Measurements from ENCODE around the gene CDCP1.

CDCP1 gene

DNA sequence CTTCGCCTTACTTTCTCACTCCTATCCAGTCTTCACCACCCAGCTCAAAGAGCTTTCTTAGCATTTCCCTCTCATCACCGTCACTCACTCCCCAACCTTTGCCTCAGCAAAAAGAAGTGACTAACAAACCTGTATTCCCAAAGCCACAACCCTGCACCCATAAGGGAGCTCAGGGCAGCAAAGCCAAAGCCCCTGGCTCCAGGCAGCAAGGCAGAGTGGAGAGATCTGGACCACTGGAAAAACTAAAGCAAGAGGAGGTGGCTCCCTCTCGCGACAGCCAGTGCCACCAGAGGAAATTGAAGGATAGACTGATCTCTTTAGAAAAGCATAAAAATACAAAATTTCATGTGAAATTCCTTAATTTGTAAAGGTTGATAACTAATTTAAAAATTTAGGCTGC lies 25.1 kb upstream of the CDCP1 start:
- no peak overlapping the region for H3K4me3 ChIP-seq (ENCODE audit: low read depth, low read length)
- TF ChIP-seq, protein P1, sequence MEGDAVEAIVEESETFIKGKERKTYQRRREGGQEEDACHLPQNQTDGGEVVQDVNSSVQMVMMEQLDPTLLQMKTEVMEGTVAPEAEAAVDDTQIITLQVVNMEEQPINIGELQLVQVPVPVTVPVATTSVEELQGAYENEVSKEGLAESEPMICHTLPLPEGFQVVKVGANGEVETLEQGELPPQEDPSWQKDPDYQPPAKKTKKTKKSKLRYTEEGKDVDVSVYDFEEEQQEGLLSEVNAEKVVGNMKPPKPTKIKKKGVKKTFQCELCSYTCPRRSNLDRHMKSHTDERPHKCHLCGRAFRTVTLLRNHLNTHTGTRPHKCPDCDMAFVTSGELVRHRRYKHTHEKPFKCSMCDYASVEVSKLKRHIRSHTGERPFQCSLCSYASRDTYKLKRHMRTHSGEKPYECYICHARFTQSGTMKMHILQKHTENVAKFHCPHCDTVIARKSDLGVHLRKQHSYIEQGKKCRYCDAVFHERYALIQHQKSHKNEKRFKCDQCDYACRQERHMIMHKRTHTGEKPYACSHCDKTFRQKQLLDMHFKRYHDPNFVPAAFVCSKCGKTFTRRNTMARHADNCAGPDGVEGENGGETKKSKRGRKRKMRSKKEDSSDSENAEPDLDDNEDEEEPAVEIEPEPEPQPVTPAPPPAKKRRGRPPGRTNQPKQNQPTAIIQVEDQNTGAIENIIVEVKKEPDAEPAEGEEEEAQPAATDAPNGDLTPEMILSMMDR (conservative IDR thresholded peaks at IDR 0.05; ENCODE audit: low read depth, low read length) = no peak
- DNase-seq (ENCODE audit: low read depth) = no peak

DNA sequence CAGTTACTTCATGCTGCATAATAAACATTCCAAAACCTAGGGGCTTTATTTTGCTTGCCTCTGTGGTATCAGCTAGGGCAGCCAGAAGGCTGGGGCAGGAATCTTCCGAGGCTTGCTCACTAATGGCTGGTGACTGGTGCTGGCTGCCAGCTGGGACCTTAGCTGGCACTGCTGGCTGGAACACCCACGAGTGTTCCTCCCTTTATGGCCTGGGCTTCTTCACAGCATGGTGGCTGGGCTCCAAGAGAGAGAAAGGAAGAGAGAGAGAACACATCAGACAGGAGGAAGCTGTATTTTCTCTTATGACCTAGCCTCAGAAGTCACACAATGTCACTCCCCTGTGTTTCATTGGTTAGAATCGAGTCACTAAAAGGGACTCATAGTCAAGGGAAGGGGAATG lies 23.9 kb upstream of the CDCP1 start:
- no peak for DNase-seq (ENCODE audit: low read depth)
- TF ChIP-seq, protein P1 (conservative IDR thresholded peaks at IDR 0.05; ENCODE audit: low read depth, low read length) = no peak
- no peak overlapping the region for H3K4me3 ChIP-seq (ENCODE audit: low read depth, low read length)

DNA sequence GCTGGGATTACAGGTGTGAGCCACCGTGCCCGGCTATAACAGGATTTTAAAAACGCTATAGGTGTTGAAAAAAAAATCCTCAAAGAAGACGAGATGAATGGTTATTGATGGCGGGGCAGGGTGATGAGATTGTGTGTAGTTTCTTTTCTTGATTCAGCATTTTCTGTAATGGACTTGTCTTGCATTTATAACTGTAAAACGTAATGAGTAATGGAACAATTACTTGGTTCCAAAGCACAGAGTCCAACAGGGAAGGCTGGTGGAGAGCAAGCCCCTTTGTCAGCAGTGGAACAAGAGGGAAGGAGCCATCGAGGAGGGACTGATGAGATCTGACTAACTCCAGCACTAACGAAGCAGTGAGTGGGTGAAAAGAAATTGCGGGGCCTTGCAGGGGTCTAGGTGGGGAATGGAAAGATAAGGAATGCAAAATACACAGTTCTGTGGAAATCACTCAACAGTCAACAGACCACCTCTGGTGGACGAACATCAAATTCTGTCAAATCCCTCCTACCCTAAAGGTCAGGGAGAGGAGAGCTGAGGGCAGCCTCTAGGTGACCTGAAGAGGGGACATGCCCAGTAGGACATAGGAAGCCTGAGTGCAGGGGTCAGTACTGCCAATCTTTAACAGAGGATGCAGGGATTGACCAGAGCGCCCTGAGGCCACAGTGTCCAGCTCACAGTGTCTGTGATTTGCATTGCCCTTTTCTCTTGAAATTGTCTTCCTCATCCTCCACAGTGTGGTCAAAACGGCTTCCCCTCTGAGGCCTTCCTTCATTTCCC lies 23.1 kb upstream of the CDCP1 start:
- no peak for DNase-seq (ENCODE audit: low read depth)
- TF ChIP-seq, protein P1 (conservative IDR thresholded peaks at IDR 0.05; ENCODE audit: low read depth, low read length) = no peak
- no peak overlapping the region for H3K4me3 ChIP-seq (ENCODE audit: low read depth, low read length)

DNA sequence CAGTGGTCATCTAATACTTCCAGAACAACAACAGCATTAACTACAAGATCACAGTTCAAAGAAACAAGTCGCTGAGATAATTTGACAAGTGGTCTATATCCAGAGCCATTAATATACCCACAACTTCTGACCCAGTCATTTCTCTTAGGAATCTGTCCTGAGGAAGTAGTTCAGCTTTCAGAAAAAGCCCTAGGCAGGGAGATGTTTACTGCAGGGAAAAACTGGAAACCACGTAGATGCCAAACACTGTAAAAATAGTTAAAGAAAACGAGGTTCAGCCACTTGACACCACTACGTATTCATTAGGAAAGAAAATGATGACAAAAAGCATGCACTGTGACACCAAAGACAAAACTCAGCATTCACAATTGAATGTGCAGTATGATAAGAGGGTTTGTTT lies 22.3 kb upstream of the CDCP1 start:
- no peak overlapping the region for H3K4me3 ChIP-seq (ENCODE audit: low read depth, low read length)
- TF ChIP-seq, protein P1 (conservative IDR thresholded peaks at IDR 0.05; ENCODE audit: low read depth, low read length) = no peak
- DNase-seq (ENCODE audit: low read depth) = no peak

DNA sequence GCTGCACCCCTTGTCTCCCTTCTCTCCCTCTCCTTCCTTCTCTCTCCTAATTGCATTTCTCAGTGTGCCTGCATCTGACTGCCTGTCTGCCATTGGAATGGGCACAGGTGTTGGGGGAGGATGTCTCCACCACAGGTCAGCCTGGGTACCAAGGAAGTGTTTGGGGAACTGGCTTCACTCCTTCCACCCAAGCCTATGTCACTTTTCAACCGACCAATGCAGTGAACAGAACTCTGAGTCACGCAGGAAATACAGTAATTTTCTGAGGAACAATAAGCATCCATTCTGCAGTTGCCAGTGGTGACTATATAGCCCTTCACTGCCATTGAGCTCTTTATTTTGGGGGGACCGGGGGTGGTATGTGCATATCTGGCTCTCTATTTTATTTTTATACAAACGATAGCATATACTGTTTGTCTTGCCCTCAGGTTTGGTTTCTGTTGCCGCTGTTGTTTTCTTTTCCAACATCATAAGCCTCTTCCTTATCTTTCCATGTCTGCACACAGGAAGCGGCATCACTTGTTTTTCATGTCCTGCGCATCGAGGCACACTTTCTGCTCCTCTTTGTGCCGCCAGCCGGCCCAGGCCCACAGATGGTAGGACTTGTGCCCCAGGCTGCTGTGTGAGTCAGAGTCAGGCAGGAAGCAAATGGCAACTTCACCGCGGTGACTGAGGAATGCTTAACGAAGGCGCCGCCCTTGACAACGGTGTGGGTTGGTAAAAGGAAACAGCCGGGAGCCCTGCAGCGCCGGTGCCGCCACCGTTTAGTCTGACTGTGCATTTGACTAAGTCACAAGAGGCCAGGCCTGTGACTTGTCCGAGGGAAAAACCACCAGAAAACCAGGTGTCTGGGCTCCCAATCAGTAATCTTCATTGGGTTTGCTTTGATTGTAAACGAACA lies 21.1 kb upstream of the CDCP1 start:
- peak overlapping the region; percentile 46 for H3K4me3 ChIP-seq (ENCODE audit: low read depth, low read length)
- TF ChIP-seq, protein P1 (conservative IDR thresholded peaks at IDR 0.05; ENCODE audit: low read depth, low read length) = no peak
- peak; percentile 88 for DNase-seq (ENCODE audit: low read depth)

DNA sequence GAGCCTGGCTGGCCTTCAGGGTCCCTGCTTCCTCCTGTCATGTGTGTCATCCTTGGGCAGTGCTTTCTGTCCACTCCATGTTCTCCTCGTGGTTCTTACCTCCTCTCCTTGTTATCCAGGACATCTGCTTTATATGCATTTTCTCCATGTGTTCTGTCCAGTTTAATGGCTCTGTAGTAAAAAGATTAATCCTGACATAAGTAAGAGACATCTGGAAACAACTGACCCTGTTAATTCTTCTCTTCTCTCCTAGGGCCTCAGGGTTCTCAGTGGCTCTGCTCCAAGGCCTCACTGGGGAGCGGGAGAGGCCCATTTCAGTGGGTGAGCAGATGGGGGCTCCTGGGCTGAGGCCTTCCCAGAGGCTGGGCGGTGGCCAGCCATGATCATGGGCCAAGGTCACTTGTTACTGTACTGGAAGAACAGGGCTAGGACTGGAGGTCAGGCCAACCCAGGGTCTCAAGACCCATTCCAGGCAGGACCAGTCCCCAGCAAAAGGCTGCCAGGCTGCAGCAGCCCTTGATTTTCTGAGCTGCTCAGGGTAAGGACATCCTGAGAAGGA lies 20.2 kb upstream of the CDCP1 start:
- TF ChIP-seq, protein P1 (conservative IDR thresholded peaks at IDR 0.05; ENCODE audit: low read depth, low read length) = no peak
- H3K4me3 ChIP-seq (ENCODE audit: low read depth, low read length) = no peak overlapping the region
- DNase-seq (ENCODE audit: low read depth) = no peak
